Sigmoid colon (tissue), 7 donors: ENCODE data around the gene IGSF21. TPM values are rescaled to one million over a fixed set of nuclear protein-coding genes. Genes with fewer than 3 reads are reported as not detected.

Experiments
- DNase-seq: peaks from one replicate; pipeline ENCODE4 v3.0.0-alpha.2; 2019
- H3K27ac ChIP-seq, 4 donors: fragments of 200-600 bp; sonication (generic); one replicate each; pipeline ENCODE4 v1.5.1; 2016 to 2019; ENCODE audit warnings: mild to moderate bottlenecking in 1 of 4
- H3K27me3 ChIP-seq, 3 donors: fragments of 200-600 bp; sonication (generic); one replicate each; pipeline ENCODE4 v1.5.1; 2019; ENCODE audit warnings: mild to moderate bottlenecking in 1 of 3
- H3K36me3 ChIP-seq, 4 donors: fragments of 200-600 bp; sonication (generic); one replicate each; pipeline ENCODE4 v1.5.1; 2016 to 2019
- H3K4me1 ChIP-seq, 4 donors: fragments of 200-600 bp; sonication (generic); one replicate each; pipeline ENCODE4 v1.5.1; 2017 to 2019
- H3K4me3 ChIP-seq, 4 donors: fragments of 200-600 bp; sonication (generic); one replicate each; pipeline ENCODE4 v1.5.1; 2017 to 2019; ENCODE audit warnings: mild to moderate bottlenecking in 2 of 4, moderate library complexity in 1 of 4
- H3K9me3 ChIP-seq, 4 donors: fragments of 200-600 bp in 3 of 4; sonication (generic) in 3 of 4; one replicate each; pipeline versions ENCODE4 v1.5.1 to v1.6.1; 2013 to 2019
- EP300 ChIP-seq, 4 donors: sonication (generic); formaldehyde crosslinking; IDR thresholded peaks; one replicate each; pipeline ENCODE4 v1.6.1; 2017; ENCODE audit warnings: antibody characterized with exemption in 4 of 4
- POLR2A ChIP-seq, 2 donors: fragments of 450-650 bp; IDR thresholded peaks; one replicate each; pipeline ENCODE4 v1.6.1; 2016; ENCODE audit warnings: antibody characterized with exemption in 2 of 2, mild to moderate bottlenecking in 2 of 2, moderate library complexity in 2 of 2
- POLR2AphosphoS5 ChIP-seq, 4 donors: sonication (generic); formaldehyde crosslinking; IDR thresholded peaks; one replicate each; pipeline ENCODE4 v1.6.1; 2017; ENCODE audit warnings: antibody characterized with exemption in 4 of 4
- WGBS, 2 donors: extraction: QIAGEN DNeasy Blood & Tissue Kit; methylation state at CpG; one replicate each; pipeline ENCODE4 v1.1.7; 2013; 5-methylcytosine and 5-hydroxymethylcytosine counted together
- intact Hi-C: fragments of 100-400 bp; cut with DNase I; formaldehyde crosslinking; loops from one replicate; pipeline ENCODE4 v1.15.1; 2023
- polyA plus RNA-seq, 3 donors: library from polyadenylated mRNA; stranded (reverse); fragments of 200-250 nt; gene quantifications; one replicate each; pipeline ENCODE4 v1.2.3, GENCODE V29; 2013
- total RNA-seq, 4 donors: library from RNA; depleted of rRNA; stranded (reverse); fragments of >200 nt; gene quantifications; one replicate each; pipeline ENCODE4 v1.1.0, GENCODE V29; 2016
- TF ChIP-seq, protein P1 (sequence below), 4 experiments: fragments of 450-650 bp in 3 of 4; fragments of 200-600 bp in 1 of 4; IDR thresholded peaks; one replicate each; pipeline ENCODE4 v1.5.1; 2016 to 2019; ENCODE audit warnings: antibody characterized with exemption in 4 of 4, mild to moderate bottlenecking in 3 of 4, moderate library complexity in 2 of 4
- donor health status: healthy with polysubstance abuse.
- donor health status: Bipolar disorder and iron deficiency.
- donor health status: healthy.

Gene IGSF21
- total and polyA plus RNA-seq, 7 donors: 0.55 to 2.6 (median 1.1) TPM; not detected in 2

DNA sequence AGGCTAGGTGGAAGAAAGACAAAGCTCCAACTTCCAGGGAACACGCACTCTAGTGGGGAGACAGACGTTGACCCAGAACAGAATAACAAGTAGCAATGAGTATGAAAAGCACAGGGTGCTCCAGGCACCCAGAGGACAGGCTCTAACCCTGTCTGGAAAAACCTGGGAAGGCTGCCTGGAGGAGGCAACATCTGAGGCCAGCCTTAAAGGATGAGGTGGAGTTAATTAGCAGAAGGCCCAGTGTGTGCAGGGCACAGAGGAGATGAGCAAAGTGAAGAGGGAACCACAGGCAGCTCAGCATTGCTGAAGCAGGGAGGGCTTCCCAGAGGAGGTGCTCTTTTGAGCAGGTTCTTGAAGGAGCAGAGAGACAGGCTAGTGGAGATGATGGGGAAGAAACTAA is 246.4 kb downstream of the IGSF21 start:
- DNase-seq: no peak
- intact Hi-C loops: no loop called here
- Histone ChIP-seq H3K27ac (no peak overlapping the region), H3K4me3 (no peak overlapping the region), H3K27me3 (peaks cover 0 to 42% (median 0%) of the 10 kb centered on the region in 3 donors), H3K36me3 (no peaks in the 10 kb centered on the region), H3K4me1 (no peaks in the 10 kb centered on the region), H3K9me3 (no peaks in the 10 kb centered on the region)
- WGBS, 2 donors: 66 to 83% methylated on average over 2 of the region's 2 CpGs
- no peak for TF ChIP-seq POLR2AphosphoS5 (IDR thresholded peaks at IDR 0.05)

DNA sequence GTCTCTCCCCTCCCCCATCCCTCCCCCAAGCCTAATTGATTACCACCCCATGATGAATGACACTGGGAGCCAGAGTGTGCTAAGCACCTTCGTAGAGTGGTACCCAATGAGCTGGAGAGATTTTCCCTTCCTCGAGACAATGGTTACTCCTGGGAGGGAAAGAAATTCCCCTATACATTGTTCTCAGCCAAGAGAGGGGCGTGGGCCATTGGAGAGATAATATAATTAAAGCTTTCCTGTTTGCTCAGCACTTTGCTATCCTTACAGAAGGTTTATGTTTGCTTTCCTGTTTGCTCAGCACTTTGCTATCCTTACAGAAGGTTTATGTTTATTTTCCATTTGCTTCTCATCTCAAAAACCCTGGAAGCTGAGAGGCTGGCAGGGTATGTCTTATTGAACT is 247.0 kb downstream of the IGSF21 start:
- TF ChIP-seq POLR2A (IDR thresholded peaks at IDR 0.05) (no peak), EP300 (IDR thresholded peaks at IDR 0.05) (no peak), POLR2AphosphoS5 (IDR thresholded peaks at IDR 0.05) (no peak)
- TF ChIP-seq, protein P1, sequence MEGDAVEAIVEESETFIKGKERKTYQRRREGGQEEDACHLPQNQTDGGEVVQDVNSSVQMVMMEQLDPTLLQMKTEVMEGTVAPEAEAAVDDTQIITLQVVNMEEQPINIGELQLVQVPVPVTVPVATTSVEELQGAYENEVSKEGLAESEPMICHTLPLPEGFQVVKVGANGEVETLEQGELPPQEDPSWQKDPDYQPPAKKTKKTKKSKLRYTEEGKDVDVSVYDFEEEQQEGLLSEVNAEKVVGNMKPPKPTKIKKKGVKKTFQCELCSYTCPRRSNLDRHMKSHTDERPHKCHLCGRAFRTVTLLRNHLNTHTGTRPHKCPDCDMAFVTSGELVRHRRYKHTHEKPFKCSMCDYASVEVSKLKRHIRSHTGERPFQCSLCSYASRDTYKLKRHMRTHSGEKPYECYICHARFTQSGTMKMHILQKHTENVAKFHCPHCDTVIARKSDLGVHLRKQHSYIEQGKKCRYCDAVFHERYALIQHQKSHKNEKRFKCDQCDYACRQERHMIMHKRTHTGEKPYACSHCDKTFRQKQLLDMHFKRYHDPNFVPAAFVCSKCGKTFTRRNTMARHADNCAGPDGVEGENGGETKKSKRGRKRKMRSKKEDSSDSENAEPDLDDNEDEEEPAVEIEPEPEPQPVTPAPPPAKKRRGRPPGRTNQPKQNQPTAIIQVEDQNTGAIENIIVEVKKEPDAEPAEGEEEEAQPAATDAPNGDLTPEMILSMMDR (IDR thresholded peaks at IDR 0.05): no peak
- no peaks in the 10 kb centered on the region for H3K9me3 ChIP-seq
- H3K27me3 ChIP-seq: peaks cover 0 to 42% (median 0%) of the 10 kb centered on the region in 3 donors
- intact Hi-C loops: no loop called here
- no peak for DNase-seq
- 4 to 23% methylated on average over 3 of the region's 3 CpGs for WGBS, 2 donors
- H3K36me3 ChIP-seq: no peaks in the 10 kb centered on the region
- H3K4me3 ChIP-seq: no peak overlapping the region
- H3K4me1 ChIP-seq: no peaks in the 10 kb centered on the region
- H3K27ac ChIP-seq: no peak overlapping the region

DNA sequence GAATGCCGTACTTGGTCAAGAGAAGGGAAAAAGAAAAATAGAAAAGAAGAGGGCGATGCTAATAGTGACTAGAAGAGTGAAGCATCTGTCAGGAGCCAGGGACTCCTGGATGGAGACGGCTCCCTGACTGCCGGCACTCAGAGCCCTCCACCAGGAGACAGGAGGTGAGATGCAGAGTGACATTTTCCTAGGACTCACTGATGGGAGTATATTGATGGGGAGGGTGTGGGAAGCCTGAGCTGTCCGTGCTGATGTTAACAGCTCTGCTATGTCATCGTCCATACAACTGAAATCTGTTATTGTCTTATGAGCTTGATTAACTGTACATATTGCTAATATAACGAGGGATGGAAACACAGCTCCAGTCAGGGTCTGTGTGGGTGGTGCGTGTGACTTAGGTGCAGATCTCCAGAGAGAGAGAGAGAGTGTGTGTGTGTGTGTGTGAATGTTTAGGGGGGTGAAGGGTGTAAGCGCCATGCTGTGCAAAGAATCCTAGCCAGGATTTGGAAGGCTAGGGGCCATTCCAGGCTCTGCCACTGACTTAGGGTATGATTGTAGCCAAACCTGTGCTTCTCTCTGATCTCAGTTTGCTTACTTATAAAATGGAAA is 250.1 kb downstream of the IGSF21 start:
- WGBS, 2 donors: 19 to 63% methylated on average over 9 of the region's 9 CpGs
- H3K27me3 ChIP-seq: peaks cover 0 to 41% (median 4%) of the 10 kb centered on the region in 3 donors
- DNase-seq: no peak
- H3K27ac ChIP-seq: no peak overlapping the region
- intact Hi-C loops: no loop called here
- no peaks in the 10 kb centered on the region for H3K9me3 ChIP-seq
- TF ChIP-seq, protein P1 (IDR thresholded peaks at IDR 0.05): no peak
- TF ChIP-seq POLR2AphosphoS5 (IDR thresholded peaks at IDR 0.05): no peak
- TF ChIP-seq POLR2A (IDR thresholded peaks at IDR 0.05): no peak
- TF ChIP-seq EP300 (IDR thresholded peaks at IDR 0.05): no peak
- H3K36me3 ChIP-seq: no peaks in the 10 kb centered on the region
- no peaks in the 10 kb centered on the region for H3K4me1 ChIP-seq
- H3K4me3 ChIP-seq: no peak overlapping the region

DNA sequence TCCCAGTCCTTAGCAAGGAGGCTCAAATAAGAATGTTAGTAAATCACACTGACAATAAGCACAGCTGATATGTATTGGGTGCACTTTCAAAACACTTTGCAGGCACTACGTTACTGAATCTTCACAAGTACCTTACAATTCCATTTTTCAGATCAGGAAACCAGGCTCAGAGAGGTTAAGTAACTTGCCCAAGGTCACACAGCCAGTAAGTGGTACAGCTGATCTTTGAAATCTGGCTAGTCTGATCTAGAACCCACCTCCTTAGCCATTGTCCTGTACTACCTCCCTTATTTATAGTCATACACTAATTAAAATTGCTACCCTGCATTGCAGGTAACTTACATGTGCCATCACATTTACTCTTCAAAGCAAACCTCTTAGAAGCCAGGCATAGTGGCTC is 251.0 kb downstream of the IGSF21 start:
- 22 to 55% methylated on average over 1 of the region's 1 CpG for WGBS, 2 donors
- Histone ChIP-seq H3K27ac (no peak overlapping the region), H3K9me3 (no peaks in the 10 kb centered on the region), H3K4me3 (no peak overlapping the region), H3K4me1 (no peaks in the 10 kb centered on the region), H3K36me3 (no peaks in the 10 kb centered on the region), H3K27me3 (peaks cover 0 to 33% (median 8%) of the 10 kb centered on the region in 3 donors)
- DNase-seq: no peak
- no peak for TF ChIP-seq POLR2A (IDR thresholded peaks at IDR 0.05)
- no peak for TF ChIP-seq POLR2AphosphoS5 (IDR thresholded peaks at IDR 0.05)
- TF ChIP-seq, protein P1 (IDR thresholded peaks at IDR 0.05): no peak
- no peak for TF ChIP-seq EP300 (IDR thresholded peaks at IDR 0.05)
- intact Hi-C loops: no loop called here

DNA sequence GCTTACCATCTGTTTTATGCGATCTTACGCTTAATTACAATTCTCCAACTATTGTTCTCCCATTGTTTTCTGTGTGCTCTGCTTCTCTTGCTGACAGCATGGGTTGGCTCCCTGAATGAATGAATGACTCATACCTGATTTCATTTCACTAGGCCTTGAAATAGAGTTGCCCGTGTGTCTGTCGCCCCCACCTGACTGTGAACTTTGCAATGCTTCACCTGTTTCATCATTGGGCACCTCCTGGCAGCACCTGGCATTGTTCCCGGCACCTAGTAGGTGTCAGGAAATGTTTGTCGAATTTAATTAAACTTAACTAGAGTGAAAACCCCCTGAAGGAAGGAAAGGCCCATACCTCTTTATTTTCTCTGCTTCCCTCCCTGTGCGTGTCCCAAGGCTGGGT is 252.7 kb downstream of the IGSF21 start:
- peaks cover 0 to 24% (median 8%) of the 10 kb centered on the region in 3 donors for H3K27me3 ChIP-seq
- H3K27ac ChIP-seq: no peak overlapping the region
- no peak overlapping the region for H3K4me3 ChIP-seq
- H3K9me3 ChIP-seq: no peaks in the 10 kb centered on the region
- 64 to 81% methylated on average over 7 of the region's 7 CpGs for WGBS, 2 donors
- H3K4me1 ChIP-seq: no peaks in the 10 kb centered on the region
- TF ChIP-seq POLR2A (IDR thresholded peaks at IDR 0.05) (no peak), POLR2AphosphoS5 (IDR thresholded peaks at IDR 0.05) (no peak), EP300 (IDR thresholded peaks at IDR 0.05) (no peak)
- TF ChIP-seq, protein P1 (IDR thresholded peaks at IDR 0.05): no peak
- intact Hi-C loops: no loop called here
- no peaks in the 10 kb centered on the region for H3K36me3 ChIP-seq
- no peak for DNase-seq
